HG03565 (cell line): ENCODE data around the gene ZNF211.

Source experiments
- ATAC-seq: cut with Tn5 transposase; IDR thresholded peaks from one replicate; pipeline ENCODE4 v1.9.1; 2021; ENCODE audit warnings: mild to moderate bottlenecking, moderate library complexity; ENCODE audit not compliant: unreplicated experiment

Gene ZNF211

DNA sequence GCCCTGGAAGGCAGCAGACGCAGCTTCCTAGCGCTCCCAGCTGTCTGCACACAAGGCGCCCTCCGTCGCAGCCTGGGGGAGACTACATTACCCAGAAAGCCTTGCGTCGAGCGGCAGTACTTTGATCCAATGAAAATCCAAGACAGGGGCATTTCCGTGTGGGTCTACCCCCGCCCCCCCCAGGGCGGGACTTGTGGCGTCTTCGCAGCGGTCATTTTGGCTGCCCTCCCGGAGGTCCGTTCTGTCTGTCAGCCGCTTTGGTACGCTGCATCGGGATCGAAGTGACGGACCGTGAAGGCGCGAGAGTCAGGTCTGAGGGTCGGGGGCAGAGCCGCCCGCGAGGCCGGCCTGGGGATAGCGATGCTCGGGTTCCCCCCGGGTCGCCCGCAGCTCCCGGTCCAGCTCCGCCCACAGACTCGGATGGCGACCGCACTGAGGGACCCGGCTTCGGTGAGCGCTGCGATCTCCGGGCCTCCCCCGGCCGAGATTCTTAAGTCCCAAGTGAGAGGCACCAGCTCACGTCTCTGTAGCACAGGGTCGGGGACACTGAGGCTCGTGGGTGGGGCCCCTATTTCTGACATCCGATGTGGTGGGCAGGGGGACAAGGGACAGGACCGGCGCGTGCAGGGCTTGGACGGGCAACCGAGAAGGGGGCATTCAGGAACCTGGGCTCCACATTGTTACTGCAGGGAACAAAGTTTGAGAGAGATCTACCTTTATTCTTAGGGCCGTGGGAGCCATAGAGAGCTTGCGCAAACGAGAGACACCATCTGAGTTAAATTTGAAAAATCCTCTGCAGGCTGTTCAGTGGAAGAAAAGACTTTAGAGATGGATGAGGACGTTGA, at the start of gene ZNF211:
Gene ZNF211 (plus strand): TSS at position 182 of the 845 bp plus-strand sequence. CDS start 179 bp downstream, at position 361.
- ATAC-seq, result peak; percentile 92

DNA sequence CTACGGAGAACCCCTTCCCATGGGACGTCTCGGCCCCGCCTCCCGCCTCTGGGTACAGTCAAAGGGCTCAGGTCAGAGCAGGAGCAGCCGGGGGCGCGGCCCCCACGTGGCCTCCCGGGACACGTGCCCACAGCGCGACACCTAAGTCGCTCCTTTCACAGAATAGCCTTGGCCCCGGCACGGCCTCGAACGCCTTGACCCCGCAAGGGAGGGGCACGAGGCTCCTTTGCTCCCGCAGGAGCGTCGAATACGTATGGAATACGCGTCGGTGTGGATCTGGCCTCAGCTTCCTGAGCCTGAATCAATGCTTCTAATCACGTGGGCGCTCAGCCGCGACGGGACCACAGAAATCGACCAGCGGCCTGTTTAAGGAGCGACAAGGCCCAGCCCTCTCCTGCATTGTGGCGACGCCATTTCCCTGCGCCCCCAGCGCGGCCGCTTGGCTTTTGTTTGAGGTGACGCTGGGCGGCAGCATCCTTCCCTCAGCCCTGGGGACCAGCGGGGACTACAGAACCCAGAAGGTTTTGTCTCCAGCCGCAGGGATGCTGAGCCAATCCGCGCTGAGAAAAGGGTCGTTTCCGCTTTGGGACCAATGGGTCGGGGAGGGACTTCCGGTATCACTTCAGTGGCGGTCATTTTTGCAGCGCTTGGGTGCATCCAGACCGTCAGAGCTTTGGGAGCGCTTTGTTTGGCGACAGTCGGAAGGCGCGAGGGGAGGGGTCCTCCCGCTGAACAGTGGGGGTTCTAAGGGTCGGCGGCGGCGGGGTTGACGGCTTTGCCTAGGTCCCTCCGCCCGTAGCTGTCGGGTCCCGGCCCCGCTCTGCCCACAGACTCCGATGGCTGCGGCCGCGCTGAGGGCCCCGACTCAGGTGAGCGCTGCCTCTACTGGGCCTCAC, 49.2 kb upstream of the ZNF211 start, which contains the start of gene ZIK1:
Gene ZIK1 (plus strand): TSS at position 625 of the 896 bp plus-strand sequence. CDS start 212 bp downstream, at position 837.
- peak; percentile 75 for ATAC-seq

DNA sequence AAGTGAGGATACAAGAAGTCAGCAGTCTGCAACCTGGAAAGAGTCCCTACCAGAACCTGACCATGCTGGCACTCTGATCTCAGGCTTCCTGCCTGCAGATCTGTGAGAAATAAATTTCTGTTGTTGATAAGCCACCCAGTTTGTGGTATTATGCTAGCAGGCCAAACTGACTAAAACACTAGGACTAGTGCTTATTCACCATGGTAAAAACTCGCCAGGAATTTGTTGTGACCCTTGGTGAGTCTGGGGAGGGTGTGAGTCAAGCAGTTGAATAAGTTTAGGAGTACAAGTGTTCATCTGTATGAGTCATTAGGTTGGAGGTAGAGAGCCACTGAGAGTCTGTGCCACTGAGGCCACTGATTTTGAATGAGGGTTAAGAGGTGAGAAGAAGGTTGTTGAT, 45.4 kb upstream of the ZNF211 start:
- no peak for ATAC-seq

DNA sequence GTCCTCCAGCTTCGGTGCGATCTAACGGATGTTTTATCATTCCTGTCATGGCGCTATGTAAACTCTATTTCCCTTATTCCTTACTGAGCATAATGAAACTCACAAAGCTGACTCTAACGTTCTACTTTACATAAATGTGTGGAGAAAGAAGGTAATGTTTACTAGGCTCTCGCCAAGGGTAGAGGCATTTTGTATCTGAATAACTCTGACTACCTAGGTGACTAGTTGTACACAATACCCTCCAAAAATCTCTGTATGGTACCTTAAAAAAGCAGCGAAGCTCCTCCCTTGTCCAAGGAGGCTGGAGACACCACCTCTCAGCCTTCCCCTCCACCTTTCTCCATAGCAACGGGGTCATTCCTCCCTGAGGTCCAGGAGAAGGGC, 33.6 kb upstream of the ZNF211 start:
- peak; percentile 22 for ATAC-seq

DNA sequence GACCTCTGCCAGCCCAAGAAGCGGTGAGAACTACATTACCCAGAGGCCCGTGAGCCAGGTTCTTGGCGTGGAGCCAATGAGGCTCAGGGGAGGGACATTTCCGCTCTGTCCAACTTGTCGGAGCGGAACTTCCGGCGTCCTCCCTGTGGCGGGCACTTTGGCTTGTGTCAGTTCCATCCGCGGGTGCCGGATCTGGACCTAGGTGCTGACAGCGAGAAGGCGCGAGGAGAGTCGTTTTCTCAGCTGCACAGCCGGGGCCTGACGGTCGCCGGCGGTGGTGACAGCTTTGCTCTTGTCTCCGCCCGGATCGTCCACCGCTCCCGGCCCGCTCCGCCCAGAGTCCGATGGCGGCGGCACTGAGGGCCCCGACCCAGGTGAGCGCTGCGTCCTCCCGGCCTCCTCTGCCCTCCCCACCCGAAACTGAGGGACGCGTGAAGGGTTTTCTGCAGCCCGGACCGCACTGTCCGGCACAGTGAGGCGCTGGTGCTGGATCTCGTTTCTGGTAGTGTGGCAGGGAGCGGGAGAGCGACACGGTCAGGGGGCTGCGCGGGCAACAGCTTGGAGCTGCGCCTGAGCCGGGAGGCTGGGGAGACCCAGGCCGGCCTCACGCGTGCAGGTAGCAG, 33.1 kb upstream of the ZNF211 start, which contains the start of gene ZNF530:
Gene ZNF530 (plus strand): TSS at position 125 of the 623 bp plus-strand sequence. CDS start 4,461 bp downstream, outside the sequence.
- peak; percentile 92 for ATAC-seq

DNA sequence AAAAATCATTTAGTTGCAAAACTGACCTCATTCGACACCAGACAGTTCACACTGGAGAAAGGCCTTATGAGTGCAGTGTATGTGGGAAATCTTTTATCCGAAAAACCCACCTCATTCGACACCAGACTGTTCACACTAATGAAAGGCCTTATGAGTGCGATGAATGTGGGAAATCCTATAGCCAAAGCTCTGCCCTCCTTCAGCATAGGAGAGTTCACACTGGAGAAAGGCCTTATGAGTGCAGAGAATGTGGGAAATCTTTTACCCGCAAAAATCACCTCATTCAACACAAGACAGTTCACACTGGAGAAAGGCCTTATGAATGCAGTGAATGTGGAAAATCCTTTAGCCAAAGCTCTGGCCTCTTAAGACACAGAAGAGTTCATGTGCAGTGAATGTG, 26.0 kb upstream of the ZNF211 start:
- ATAC-seq, result no peak

DNA sequence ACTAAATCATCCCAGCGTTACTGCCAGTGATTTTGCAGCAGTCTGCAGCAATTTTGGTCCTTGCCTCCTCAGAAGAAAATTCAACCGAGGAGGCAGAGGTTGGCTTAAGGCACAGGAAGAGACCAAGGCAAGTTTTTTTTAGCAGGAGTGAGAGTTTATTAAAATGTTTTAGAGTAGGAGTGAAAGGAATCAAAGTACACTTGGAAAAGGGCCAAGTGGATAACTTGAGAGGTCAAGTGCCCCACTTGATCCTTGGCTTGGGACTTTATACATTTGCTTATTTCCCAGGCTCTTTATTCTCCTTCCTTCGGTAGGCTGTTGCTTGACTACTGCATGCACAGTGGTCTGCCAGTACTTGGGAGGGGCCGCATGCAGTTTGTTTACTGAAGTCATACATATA, 21.9 kb upstream of the ZNF211 start:
- no peak for ATAC-seq

DNA sequence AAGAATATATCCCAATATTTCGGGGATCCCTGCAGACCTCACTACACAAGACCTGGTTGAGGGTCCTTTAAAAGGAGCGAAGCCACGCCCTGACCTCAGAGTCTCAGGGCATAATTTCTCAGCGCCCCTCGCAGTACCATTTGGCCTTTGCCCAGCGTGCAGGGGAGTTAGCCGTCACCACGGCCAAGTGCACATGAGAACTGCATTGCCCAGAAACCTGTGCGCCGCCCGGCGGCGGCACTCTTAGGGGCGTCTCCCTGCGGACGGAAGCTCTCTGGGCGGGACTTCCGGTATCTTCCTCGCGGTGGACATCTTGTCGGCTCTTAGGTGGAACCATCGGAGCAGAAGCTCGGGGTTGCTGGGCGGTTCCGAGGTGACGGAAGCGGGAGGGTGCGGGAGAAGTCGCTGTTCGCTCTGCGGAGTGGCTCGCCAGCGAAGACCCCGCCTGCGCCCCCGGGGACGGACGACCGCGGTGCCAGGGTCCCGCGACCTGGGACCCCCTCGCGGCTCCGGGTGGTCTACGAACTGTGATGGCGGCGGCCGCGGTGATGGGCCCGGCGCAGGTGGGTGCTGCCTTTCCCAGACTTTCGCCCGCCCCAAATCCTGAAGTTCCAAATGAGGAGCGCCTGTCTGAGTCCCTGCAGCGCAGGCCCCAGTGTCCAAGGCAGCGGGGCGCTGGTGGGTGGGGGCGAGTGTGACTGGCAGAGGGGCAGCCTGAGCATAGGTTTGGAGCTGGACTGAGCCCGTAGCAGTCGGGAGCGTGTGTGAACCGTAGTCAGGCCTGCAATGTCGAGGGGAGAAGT, 18.8 kb upstream of the ZNF211 start, which contains the start of gene ZNF134:
Gene ZNF134 (plus strand): TSS at position 302 of the 803 bp plus-strand sequence. CDS start 5,227 bp downstream, outside the sequence.
- peak; percentile 92 for ATAC-seq

DNA sequence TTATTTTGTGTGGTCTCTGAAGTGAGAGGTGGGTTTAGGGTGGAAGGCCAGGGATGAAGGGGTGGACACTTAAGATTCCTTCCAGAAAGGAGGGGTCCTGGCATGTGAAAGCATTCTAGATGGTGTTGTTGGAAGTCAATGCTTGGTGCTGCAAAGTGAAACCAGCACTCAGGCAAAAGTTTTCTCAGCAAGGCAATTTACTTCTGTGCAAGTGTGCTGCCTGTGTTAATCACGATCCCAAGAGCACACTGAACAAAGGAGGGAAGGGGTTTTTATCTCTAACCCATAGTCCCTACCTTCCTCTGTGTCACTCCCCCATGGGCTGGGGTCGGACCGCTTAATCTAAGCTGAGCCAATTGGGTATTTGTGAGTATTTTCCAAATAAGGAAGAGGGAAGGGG, 17.6 kb upstream of the ZNF211 start:
- no peak for ATAC-seq

DNA sequence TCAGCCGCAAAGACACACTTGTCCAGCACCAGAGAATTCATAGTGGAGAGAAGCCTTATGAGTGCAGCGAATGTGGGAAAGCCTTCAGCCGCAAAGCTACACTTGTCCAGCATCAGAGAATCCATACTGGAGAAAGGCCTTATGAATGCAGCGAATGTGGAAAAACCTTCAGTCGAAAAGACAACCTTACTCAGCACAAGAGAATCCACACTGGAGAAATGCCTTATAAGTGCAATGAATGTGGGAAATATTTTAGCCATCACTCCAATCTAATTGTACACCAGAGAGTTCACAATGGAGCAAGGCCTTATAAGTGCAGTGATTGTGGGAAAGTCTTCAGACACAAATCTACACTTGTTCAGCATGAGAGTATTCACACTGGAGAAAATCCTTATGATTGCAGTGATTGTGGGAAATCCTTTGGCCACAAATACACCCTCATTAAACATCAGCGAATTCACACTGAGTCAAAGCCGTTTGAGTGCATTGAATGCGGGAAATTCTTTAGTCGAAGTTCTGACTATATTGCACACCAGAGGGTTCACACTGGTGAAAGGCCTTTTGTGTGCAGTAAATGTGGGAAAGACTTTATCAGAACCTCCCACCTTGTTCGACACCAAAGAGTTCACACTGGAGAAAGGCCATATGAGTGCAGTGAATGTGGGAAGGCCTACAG, 12.2 kb upstream of the ZNF211 start:
- ATAC-seq, result no peak

DNA sequence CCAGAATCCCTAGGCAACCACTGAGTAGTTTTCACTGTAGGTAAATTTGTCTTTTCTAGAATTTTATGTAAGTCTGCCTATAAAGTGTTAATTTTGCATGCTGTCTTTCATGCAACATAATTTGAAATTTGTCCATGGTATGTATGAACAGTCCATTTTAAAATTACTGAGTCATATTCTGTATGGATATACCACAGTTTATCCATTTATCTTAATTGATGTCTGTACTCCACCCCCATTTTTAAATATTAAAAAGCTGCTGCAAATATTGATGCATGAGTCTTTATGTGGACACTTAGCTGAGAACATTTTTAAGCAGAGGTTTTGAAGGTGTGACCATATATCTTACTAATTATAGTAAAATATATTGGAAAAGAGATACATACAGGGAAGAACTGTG, 9.9 kb upstream of the ZNF211 start:
- ATAC-seq, result no peak

DNA sequence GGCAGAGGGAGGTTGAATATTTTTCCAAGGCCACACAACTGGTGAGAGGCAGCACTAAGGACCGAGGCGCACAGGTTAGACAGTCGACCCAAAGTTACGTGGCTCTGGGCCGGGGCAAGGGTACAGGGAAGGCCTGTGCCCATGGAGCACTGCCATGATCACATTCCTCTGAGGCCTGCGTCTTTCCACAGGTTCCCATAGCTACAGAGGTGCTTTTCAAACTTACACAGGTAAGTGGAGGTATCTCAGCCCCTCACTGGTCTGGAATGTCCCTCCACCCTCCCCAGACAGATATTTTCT, 814 bp downstream of the ZNF211 start:
- ATAC-seq, result no peak

DNA sequence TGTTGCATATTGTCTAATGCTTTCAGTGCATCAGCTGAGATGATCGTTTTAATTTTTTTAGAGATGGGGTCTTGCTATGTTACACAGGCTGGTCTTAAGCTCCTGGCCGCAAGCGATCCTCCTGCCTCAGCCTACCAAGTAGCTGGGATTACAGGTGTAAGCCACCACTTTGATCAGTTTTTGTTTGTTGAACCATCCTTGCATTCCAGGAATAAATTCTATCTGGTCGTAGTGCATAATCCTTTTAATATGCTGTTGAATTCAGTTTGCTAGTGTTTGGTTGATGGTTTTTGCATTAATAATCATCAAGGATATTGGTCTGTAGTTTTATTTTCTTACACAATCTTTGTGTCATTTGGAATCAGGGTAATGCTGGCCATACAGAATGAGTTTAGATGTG, 4.4 kb downstream of the ZNF211 start:
- no peak for ATAC-seq

DNA sequence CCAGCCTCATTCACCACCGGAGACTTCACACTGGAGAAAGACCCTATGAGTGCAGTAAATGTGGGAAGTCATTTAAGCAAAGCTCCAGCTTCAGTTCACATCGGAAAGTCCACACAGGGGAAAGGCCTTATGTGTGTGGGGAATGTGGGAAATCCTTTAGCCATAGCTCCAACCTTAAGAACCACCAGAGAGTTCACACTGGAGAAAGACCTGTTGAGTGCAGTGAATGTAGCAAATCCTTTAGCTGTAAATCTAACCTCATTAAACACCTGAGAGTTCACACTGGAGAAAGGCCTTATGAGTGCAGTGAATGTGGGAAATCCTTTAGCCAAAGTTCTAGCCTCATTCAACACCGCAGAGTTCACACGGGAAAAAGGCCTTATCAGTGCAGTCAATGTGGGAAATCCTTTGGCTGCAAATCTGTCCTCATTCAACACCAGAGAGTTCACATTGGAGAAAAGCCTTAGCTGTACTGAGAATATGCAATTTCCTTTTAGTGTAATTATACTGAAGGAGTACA, 8.8 kb downstream of the ZNF211 start:
- no peak for ATAC-seq

DNA sequence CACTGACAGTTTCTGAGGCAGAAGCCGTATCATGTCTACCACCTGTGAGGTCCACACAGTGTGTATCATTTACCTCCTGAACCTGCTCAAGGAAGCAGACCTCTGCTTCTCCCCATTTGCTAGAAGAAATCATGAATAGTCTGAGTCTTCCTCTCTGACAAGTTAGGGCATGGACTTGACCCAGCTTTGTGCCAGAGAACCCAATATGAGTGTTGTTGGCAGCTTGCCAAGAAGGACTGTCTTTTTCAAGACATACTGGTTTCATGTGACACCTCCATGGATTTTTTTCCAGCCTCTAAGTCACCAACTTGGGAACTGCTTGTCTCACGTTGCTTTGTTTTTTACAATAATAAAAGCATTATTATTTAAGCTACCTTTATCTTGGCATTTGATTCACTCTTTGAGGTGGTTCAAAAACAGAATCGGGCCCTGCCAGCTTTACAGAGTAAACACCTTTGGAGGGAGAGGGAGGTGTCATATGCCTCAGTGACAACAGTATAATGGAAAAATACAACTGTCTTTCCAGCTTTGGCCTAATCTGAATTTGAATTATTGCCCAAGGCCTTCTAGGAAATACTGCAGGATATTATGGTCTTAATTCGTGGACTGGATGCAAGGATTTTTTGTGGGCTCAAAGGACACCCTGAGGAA, 9.6 kb downstream of the ZNF211 start:
- no peak for ATAC-seq

DNA sequence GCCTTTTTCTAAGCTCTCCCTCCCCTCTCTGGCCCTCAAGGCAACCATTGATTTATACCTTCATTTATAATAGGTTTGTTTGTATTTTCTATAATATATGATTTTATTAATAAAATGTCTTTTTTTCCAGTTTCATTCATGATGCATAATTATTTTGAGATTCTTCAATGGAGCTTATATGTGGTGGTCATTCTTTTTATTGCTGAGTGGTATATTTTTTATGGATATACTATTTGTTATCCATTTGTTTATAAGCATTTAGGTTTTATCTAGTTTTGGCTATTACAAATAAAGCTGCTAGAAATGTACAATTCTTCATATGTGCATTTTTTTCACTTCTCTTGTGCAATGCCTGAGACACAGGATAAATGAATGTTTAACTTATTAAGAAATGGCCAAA, 10.8 kb downstream of the ZNF211 start:
- no peak for ATAC-seq

DNA sequence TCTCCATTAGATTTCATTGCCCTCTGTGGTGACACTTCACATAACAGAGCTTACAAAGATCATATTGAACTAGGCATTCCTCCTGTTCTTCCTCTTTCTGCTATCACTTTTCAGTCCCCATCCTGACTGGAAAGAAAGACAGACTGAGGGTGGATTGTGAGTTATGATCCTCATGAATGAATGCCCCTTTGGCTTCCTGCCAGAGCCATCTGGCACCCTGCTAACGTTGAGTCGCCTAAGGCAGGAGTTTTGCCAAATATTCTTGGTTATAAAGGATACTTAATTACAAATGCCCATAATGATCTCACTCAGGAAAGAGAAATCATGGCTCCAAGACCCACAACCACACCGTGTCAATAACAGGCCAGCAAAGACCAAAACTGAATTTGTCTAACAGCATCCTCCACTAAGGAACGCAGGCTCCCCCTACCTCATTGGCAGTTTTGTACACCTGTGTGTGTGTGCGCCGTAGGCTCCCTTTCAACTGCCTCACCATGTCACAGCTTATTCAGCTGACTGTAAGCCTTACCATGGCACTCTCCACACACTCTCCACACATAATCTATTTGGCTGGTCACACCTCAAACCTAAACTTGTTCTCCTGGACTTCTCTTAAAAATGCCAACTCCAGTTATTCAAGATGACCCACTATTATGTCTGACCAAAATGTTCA, 15.5 kb downstream of the ZNF211 start:
- ATAC-seq, result no peak

DNA sequence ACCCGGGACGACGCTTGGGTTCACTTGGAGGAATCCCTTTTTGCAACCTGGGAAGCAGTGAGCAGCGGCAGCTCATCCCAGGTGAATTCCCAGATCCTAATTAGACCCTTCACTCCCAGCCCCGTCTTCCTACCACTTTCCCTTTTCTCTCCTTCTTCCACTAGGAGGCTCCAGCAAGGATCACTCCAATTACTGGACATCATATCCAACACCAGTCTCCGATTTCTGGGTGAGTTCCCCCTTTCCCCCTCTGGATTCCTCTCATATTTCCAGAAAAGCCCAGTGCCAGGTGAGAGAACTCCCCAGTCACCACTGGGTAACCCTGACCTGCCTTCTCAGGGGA, 18.7 kb downstream of the ZNF211 start:
- no peak for ATAC-seq

DNA sequence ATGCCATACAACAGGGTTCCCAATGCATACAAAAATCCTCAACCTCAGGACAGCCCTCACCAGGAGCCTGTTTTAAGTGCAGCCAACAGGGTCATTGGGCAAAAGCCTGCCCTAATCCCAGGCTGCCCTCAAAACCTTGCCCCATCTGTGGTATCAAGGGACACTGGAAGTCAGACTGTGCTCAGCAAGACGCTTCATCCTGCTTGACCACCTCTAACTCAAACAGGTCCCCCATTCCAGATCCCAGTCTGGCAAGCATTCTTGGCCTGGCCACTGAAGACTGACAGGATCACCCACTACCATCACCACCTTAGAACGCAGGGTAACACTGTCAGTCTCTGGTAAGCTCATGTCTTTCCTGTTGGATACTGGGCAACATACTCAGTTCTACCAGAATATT, 20.7 kb downstream of the ZNF211 start:
- ATAC-seq, result no peak
